MM.1S (cell line): ENCODE data around the gene SYT13.

ENCODE experiments used
- DNase-seq: peaks from one replicate; pipeline ENCODE4 v3.0.0-alpha.2; 2015
- H2AFZ ChIP-seq: fragments of 300-600 bp; sonication (generic); 2 replicates; pipeline ENCODE4 v1.6.0; 2016; ENCODE audit warnings: antibody characterized with exemption, low read length
- H3F3A ChIP-seq: fragments of 300-600 bp; sonication (generic); 2 replicates; pipeline ENCODE4 v1.6.1; 2016; ENCODE audit warnings: mild to moderate bottlenecking, antibody characterized with exemption, low read length, moderate library complexity, mixed read lengths; ENCODE audit not compliant: insufficient read depth
- H3K27ac ChIP-seq: fragments of 300-600 bp; sonication (generic); 2 replicates; pipeline ENCODE4 v1.5.1; 2016; ENCODE audit warnings: mild to moderate bottlenecking, low read length
- H3K27me3 ChIP-seq: fragments of 300-600 bp; sonication (generic); replicated peaks from 2 replicates; pipeline ENCODE4 v1.6.0; 2016; ENCODE audit warnings: low read length; ENCODE audit not compliant: insufficient read depth
- H3K36me3 ChIP-seq: fragments of 300-600 bp; sonication (generic); replicated peaks from 2 replicates; pipeline ENCODE4 v1.6.1; 2016; ENCODE audit warnings: mild to moderate bottlenecking, low read length, mixed read lengths; ENCODE audit not compliant: insufficient read depth
- H3K4me1 ChIP-seq: fragments of 300-600 bp; sonication (generic); 2 replicates; pipeline ENCODE4 v1.6.1; 2016; ENCODE audit warnings: low read length, mixed read lengths
- H3K4me2 ChIP-seq: fragments of 300-600 bp; sonication (generic); 2 replicates; pipeline ENCODE4 v1.6.0; 2016; ENCODE audit warnings: low read depth, low read length
- H3K4me3 ChIP-seq: fragments of 300-600 bp; sonication (generic); 2 replicates; pipeline ENCODE4 v1.5.1; 2016; ENCODE audit warnings: low read length, mixed read lengths
- H3K79me2 ChIP-seq: fragments of 300-600 bp; sonication (generic); 2 replicates; pipeline ENCODE4 v1.6.1; 2016; ENCODE audit warnings: mixed run types, low read length, mixed read lengths
- H3K9ac ChIP-seq: fragments of 300-600 bp; sonication (generic); 2 replicates; pipeline ENCODE4 v1.6.1; 2016; ENCODE audit warnings: low read length, mixed read lengths
- H3K9me2 ChIP-seq: fragments of 300-600 bp; sonication (generic); replicated peaks from 2 replicates; pipeline ENCODE4 v1.6.1; 2016; ENCODE audit warnings: mild to moderate bottlenecking, low read length, mixed read lengths; ENCODE audit not compliant: insufficient read depth
- H3K9me3 ChIP-seq: fragments of 300-600 bp; sonication (generic); replicated peaks from 2 replicates; pipeline ENCODE4 v1.6.1; 2016; ENCODE audit warnings: mild to moderate bottlenecking, low read length, mixed read lengths; ENCODE audit not compliant: insufficient read depth
- H4K20me1 ChIP-seq: fragments of 300-600 bp; sonication (generic); 2 replicates; pipeline ENCODE4 v1.6.1; 2016; ENCODE audit warnings: mild to moderate bottlenecking, low read length, moderate library complexity, mixed read lengths; ENCODE audit not compliant: insufficient read depth
- EZH2 ChIP-seq: fragments of 300-600 bp; sonication (generic); optimal IDR thresholded peaks from 2 replicates; pipeline ENCODE3; 2017; ENCODE audit warnings: low read depth, mild to moderate bottlenecking, antibody characterized with exemption, low read length, mixed read lengths
- EZH2phosphoT487 ChIP-seq: fragments of 300-600 bp; sonication (generic); IDR thresholded peaks from 2 replicates; pipeline ENCODE4 v1.6.1; 2018; ENCODE audit warnings: antibody characterized with exemption, low read length
- TF ChIP-seq, protein P1 (sequence below): fragments of 300-600 bp; sonication (generic); IDR thresholded peaks from 2 replicates; pipeline ENCODE4 v1.5.1; 2016; ENCODE audit warnings: antibody characterized with exemption, low read length, mixed read lengths

SYT13 gene

DNA sequence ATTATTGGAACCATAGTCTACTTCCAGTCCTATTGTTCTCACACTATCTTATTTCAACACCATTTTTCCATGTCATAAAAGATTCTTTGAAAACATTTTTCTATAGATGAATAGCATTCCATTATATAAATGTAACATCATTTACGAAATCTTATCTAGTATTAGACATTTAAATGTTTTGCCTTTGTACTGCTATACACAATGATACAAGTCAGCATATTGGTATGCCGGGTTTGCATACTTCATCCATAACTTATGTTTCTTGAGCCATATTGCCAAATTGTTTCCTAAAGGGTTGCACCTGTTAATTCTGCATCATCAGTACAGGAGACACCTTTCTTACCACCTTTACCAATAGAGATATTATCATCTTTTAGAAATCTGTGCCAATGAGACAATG, 68.2 kb downstream of the SYT13 start:
- no peak overlapping the region for H3K4me3 ChIP-seq
- no peak overlapping the region for H3K27ac ChIP-seq
- H3K27me3 ChIP-seq, result no peaks in the 10 kb centered on the region

DNA sequence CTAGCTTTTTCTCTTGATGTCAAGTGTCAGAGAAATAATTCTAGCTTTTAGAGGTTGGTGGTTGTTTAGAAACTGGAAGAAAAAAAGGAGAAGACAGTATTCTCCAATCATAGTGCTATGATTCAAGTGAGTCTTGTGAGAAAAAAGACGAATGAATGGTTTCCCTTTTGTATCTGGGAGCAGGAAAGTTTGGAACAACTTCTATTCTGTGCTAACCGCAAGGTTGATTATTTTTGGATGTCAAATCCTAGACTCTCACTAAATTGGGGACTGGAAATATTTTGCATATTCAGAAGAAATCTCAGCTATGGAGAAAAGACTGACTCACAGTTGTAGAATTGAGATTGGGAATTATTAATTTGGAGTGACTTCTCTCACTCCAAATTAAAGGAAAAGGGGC, 69.2 kb downstream of the SYT13 start:
- DNase-seq, result no peak
- Histone ChIP-seq H3K4me2 (no peak overlapping the region), H3K27me3 (no peaks in the 10 kb centered on the region), H3K4me1 (peaks cover 8% of the 10 kb centered on the region; the same call in 1 of the 2 replicates), H3K27ac (no peak overlapping the region), H4K20me1 (no peaks in the 10 kb centered on the region), H3K9me3 (no peaks in the 10 kb centered on the region), H3F3A (no peaks in the 10 kb centered on the region), H3K36me3 (no peaks in the 10 kb centered on the region), H3K9me2 (no peaks in the 10 kb centered on the region), H3K9ac (no peak overlapping the region), H2AFZ (no peak overlapping the region), H3K4me3 (no peak overlapping the region), H3K79me2 (no peaks in the 10 kb centered on the region)
- TF ChIP-seq EZH2phosphoT487 (no peak), EZH2 (no peak)
- TF ChIP-seq, protein P1, sequence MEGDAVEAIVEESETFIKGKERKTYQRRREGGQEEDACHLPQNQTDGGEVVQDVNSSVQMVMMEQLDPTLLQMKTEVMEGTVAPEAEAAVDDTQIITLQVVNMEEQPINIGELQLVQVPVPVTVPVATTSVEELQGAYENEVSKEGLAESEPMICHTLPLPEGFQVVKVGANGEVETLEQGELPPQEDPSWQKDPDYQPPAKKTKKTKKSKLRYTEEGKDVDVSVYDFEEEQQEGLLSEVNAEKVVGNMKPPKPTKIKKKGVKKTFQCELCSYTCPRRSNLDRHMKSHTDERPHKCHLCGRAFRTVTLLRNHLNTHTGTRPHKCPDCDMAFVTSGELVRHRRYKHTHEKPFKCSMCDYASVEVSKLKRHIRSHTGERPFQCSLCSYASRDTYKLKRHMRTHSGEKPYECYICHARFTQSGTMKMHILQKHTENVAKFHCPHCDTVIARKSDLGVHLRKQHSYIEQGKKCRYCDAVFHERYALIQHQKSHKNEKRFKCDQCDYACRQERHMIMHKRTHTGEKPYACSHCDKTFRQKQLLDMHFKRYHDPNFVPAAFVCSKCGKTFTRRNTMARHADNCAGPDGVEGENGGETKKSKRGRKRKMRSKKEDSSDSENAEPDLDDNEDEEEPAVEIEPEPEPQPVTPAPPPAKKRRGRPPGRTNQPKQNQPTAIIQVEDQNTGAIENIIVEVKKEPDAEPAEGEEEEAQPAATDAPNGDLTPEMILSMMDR, result no peak

More for the DNA sequence above, 68.2 kb downstream of the SYT13 start:
- Histone ChIP-seq H3K4me2 (no peak overlapping the region), H3F3A (no peaks in the 10 kb centered on the region), H3K36me3 (no peaks in the 10 kb centered on the region), H3K4me1 (peaks cover 8% of the 10 kb centered on the region; the same call in 1 of the 2 replicates), H3K79me2 (no peaks in the 10 kb centered on the region), H3K9ac (no peak overlapping the region), H2AFZ (no peak overlapping the region), H4K20me1 (no peaks in the 10 kb centered on the region), H3K9me3 (no peaks in the 10 kb centered on the region), H3K9me2 (no peaks in the 10 kb centered on the region)
- no peak for DNase-seq
- TF ChIP-seq, protein P1, result no peak
- TF ChIP-seq EZH2, result no peak

GRCh38 chr11:45216031-45216430, 70.1 kb downstream of the SYT13 start:
- DNase-seq, result no peak
- H3K9me3 ChIP-seq, result no peaks in the 10 kb centered on the region
- no peak overlapping the region for H3K9ac ChIP-seq
- H2AFZ ChIP-seq, result no peak overlapping the region
- H3K36me3 ChIP-seq, result no peaks in the 10 kb centered on the region
- no peaks in the 10 kb centered on the region for H4K20me1 ChIP-seq
- H3F3A ChIP-seq, result no peaks in the 10 kb centered on the region
- TF ChIP-seq, protein P1, result no peak
- TF ChIP-seq EZH2phosphoT487 (no peak), EZH2 (no peak)
- no peak overlapping the region for H3K27ac ChIP-seq
- no peak overlapping the region for H3K4me3 ChIP-seq
- no peaks in the 10 kb centered on the region for H3K9me2 ChIP-seq
- no peaks in the 10 kb centered on the region for H3K79me2 ChIP-seq
- H3K4me2 ChIP-seq, result no peak overlapping the region
- H3K27me3 ChIP-seq, result no peaks in the 10 kb centered on the region
- H3K4me1 ChIP-seq, result peaks cover 8% of the 10 kb centered on the region; the same call in 1 of the 2 replicates
